Sigmoid colon (tissue), 4 donors: ENCODE data around the gene CACNA2D3.

ENCODE experiments used
- CTCF ChIP-seq, 4 experiments: fragments of 450-650 bp in 3 of 4; fragments of 200-600 bp in 1 of 4; IDR thresholded peaks; one replicate each; pipeline ENCODE4 v1.5.1; 2016 to 2019; ENCODE audit warnings: antibody characterized with exemption in 4 of 4, mild to moderate bottlenecking in 3 of 4, moderate library complexity in 2 of 4
- POLR2A ChIP-seq, 2 donors: fragments of 450-650 bp; IDR thresholded peaks; one replicate each; pipeline ENCODE4 v1.6.1; 2016; ENCODE audit warnings: antibody characterized with exemption in 2 of 2, mild to moderate bottlenecking in 2 of 2, moderate library complexity in 2 of 2
- POLR2AphosphoS5 ChIP-seq, 4 donors: sonication (generic); formaldehyde crosslinking; IDR thresholded peaks; one replicate each; pipeline ENCODE4 v1.6.1; 2017; ENCODE audit warnings: antibody characterized with exemption in 4 of 4

- TF ChIP-seq POLR2A (IDR thresholded peaks at IDR 0.05), result no peak
- no peak for TF ChIP-seq CTCF (IDR thresholded peaks at IDR 0.05)
- TF ChIP-seq POLR2AphosphoS5 (IDR thresholded peaks at IDR 0.05), result no peak
Measured at GRCh38 chr3:54982807-54983206, 860.5 kb downstream of the CACNA2D3 start.
